Measurements from ENCODE around the gene AFAP1L1. TPM values are rescaled to one million over a fixed set of nuclear protein-coding genes. Genes with fewer than 3 reads are reported as not detected.

Gene AFAP1L1
- total and polyA plus RNA-seq, 10 of the 15 experiments (the other 5 are each of a cell fraction or from before 2014, with no cell fraction given) = 0.11 TPM; not detected in 9

GRCh38 chr5:149366169-149366729 is 94.6 kb downstream of the AFAP1L1 start:
- POLR2A ChIA-PET = interaction anchor here (1.1 kb wide), 1 partner anchor 9 kb away, joined by 3 read pairs; the partner anchor contains the start of gene PCYOX1L
- no peak for FAIRE-seq
- Histone ChIP-seq H3K4me2 (ENCODE audit: control insufficient read depth, insufficient read depth) (no peak overlapping the region), H3K36me3 (ENCODE audit: control insufficient read depth in 2 of 2, insufficient read depth in 2 of 2, low read length in 1 of 2) (no peaks in the 10 kb centered on the region), H4K20me1 (ENCODE audit: control insufficient read depth, insufficient read depth) (no peaks in the 10 kb centered on the region), H3K4me3 (no peak overlapping the region), H3K27me3 (replicated peaks in 1 of 2; ENCODE audit: control insufficient read depth in 2 of 2, insufficient read depth in 2 of 2, low read length in 1 of 2) (no peaks in the 10 kb centered on the region), H3K27ac (ENCODE audit: control insufficient read depth, insufficient read depth) (no peak overlapping the region), H3K9ac (ENCODE audit: control insufficient read depth, insufficient read depth, low read length) (no peak overlapping the region), H3K9me3 (replicated peaks; ENCODE audit: control insufficient read depth, insufficient read depth, low read length) (no peaks in the 10 kb centered on the region), H3K79me2 (ENCODE audit: control insufficient read depth, insufficient read depth, low read length) (no peaks in the 10 kb centered on the region), H2AFZ (ENCODE audit: control insufficient read depth, low read depth, low read length) (no peak overlapping the region), H3K4me1 (ENCODE audit: control insufficient read depth, insufficient read depth, low read length) (no peaks in the 10 kb centered on the region)
- BruUV-seq (replicated peaks) = no TSS peak
- intact Hi-C loops (cut with micrococcal nuclease; ENCODE audit: unreplicated experiment) (loop anchor here (2.0 kb wide), 1 partner anchor 199 kb away; no protein-coding TSS in a partner anchor), in situ Hi-C loops (cut with MboI) (no loop called here)
- TF ChIP-seq DPF2 (IDR thresholded peaks at IDR 0.05) (no peak), EZH2 (IDR thresholded peaks at IDR 0.05; ENCODE audit: borderline replicate concordance, control insufficient read depth, low read depth, low read length) (no peak), ESRRA (IDR thresholded peaks at IDR 0.05; ENCODE audit: low read length) (no peak), CREM (IDR thresholded peaks at IDR 0.05; ENCODE audit: low read depth) (no peak)
- SMC1A ChIA-PET (ENCODE audit: uncharacterized antibody, unreplicated experiment) = interaction anchor here (1.3 to 2.7 kb wide), 2 partner anchors 20 to 49 kb away, joined by 3 to 14 read pairs; no protein-coding TSS in a partner anchor
- CTCF ChIA-PET = interaction anchor here (0.7 to 5.8 kb wide), 18 partner anchors 8 to 552 kb away, joined by 3 to 118 read pairs (median 7); partner anchors contain the start of genes GRPEL2, IL17B and PCYOX1L
- 100% methylated on average over 1 of the region's 1 CpG for WGBS (ENCODE audit: insufficient coverage, insufficient replicate concordance, low lambda C conversion rate, missing lambda C conversion rate)
- no peak for ATAC-seq
- DNase-seq (ENCODE audit: low read depth, low spot score) = no peak
- RAD21 ChIA-PET (ENCODE audit: unreplicated experiment) = interaction anchor here (0.5 to 2.8 kb wide), 3 partner anchors 21 to 368 kb away, joined by 3 to 8 read pairs (median 6); partner anchors contain the start of gene GRPEL2

GRCh38 chr5:149367249-149367971 is 95.8 kb downstream of the AFAP1L1 start:
- ChIA-PET CTCF (interaction anchor here (0.6 to 5.8 kb wide), 31 partner anchors 7 to 250 kb away, joined by 3 to 118 read pairs (median 5); partner anchors contain the start of genes GRPEL2, IL17B and PCYOX1L), POLR2A (interaction anchor here (1.1 kb wide), 1 partner anchor 10 kb away, joined by 3 read pairs; the partner anchor contains the start of gene PCYOX1L), RAD21 (ENCODE audit: unreplicated experiment) (interaction anchor here (1.1 to 2.8 kb wide), 8 partner anchors 22 to 251 kb away, joined by 3 to 8 read pairs (median 6); partner anchors contain the start of gene GRPEL2), SMC1A (ENCODE audit: uncharacterized antibody, unreplicated experiment) (interaction anchor here (0.7 to 2.9 kb wide), 10 partner anchors 14 to 194 kb away, joined by 3 to 25 read pairs (median 4); partner anchors contain the start of gene GRPEL2)
- 36% methylated on average over 14 of the region's 14 CpGs for WGBS (ENCODE audit: insufficient coverage, insufficient replicate concordance, low lambda C conversion rate, missing lambda C conversion rate)
- Histone ChIP-seq H4K20me1 (ENCODE audit: control insufficient read depth, insufficient read depth) (no peaks in the 10 kb centered on the region), H3K4me2 (ENCODE audit: control insufficient read depth, insufficient read depth) (no peak overlapping the region), H3K27ac (ENCODE audit: control insufficient read depth, insufficient read depth) (no peak overlapping the region), H3K27me3 (replicated peaks in 1 of 2; ENCODE audit: control insufficient read depth in 2 of 2, insufficient read depth in 2 of 2, low read length in 1 of 2) (no peaks in the 10 kb centered on the region), H3K9ac (ENCODE audit: control insufficient read depth, insufficient read depth, low read length) (no peak overlapping the region), H3K4me3 (no peak overlapping the region), H3K4me1 (ENCODE audit: control insufficient read depth, insufficient read depth, low read length) (no peaks in the 10 kb centered on the region), H3K79me2 (ENCODE audit: control insufficient read depth, insufficient read depth, low read length) (no peaks in the 10 kb centered on the region), H2AFZ (ENCODE audit: control insufficient read depth, low read depth, low read length) (no peak overlapping the region), H3K36me3 (ENCODE audit: control insufficient read depth in 2 of 2, insufficient read depth in 2 of 2, low read length in 1 of 2) (no peaks in the 10 kb centered on the region), H3K9me3 (replicated peaks; ENCODE audit: control insufficient read depth, insufficient read depth, low read length) (no peaks in the 10 kb centered on the region)
- ATAC-seq = peak; percentile 93
- FAIRE-seq = peak; percentile 87
- no TSS peak for BruUV-seq (replicated peaks)
- in situ Hi-C loops (cut with MboI) (no loop called here), intact Hi-C loops (cut with micrococcal nuclease; ENCODE audit: unreplicated experiment) (loop anchor here (1.0 to 2.0 kb wide), 2 partner anchors 50 to 197 kb away; no protein-coding TSS in a partner anchor)
- DNase-seq (ENCODE audit: low read depth, low spot score) = no peak
- TF ChIP-seq ZZZ3 (IDR thresholded peaks at IDR 0.05; ENCODE audit: control insufficient read depth, insufficient read length, low read depth) (no peak), PML (IDR thresholded peaks at IDR 0.05; ENCODE audit: low read length) (no peak), SIX5 (IDR thresholded peaks at IDR 0.05; ENCODE audit: low read depth, low read length, severe bottlenecking) (no peak), PKNOX1 (IDR thresholded peaks at IDR 0.05) (peak; percentile 66), CHD2 (IDR thresholded peaks at IDR 0.05; ENCODE audit: borderline replicate concordance, low read depth, low read length) (no peak), IRF5 (IDR thresholded peaks at IDR 0.05; ENCODE audit: borderline replicate concordance) (no peak), CEBPB (IDR thresholded peaks at IDR 0.05; ENCODE audit: borderline replicate concordance in 1 of 2, low read depth in 2 of 2, low read length in 2 of 2) (no peak), MTA2 (IDR thresholded peaks at IDR 0.05; ENCODE audit: low read depth) (no peak), NRF1 (conservative IDR thresholded peaks at IDR 0.05; ENCODE audit: low read depth, low read length) (no peak)

Data from GM12878 (cell line).